SH-SY5Y (cell line): ENCODE data around the gene LRRC8B.

Experiments
- GATA2 ChIP-seq: IDR thresholded peaks from 2 replicates; pipeline ENCODE4 v1.6.1; 2011; ENCODE audit warnings: mild to moderate bottlenecking, low read depth, low read length
- GATA3 ChIP-seq: IDR thresholded peaks from 2 replicates; pipeline ENCODE4 v1.6.1; 2011; ENCODE audit warnings: low read depth, mild to moderate bottlenecking, low read length, moderate library complexity

GRCh38 chr1:89584781-89585180, 60.2 kb downstream of the LRRC8B start:
- TF ChIP-seq GATA2 (no peak), GATA3 (no peak)
